Activated CD4-positive, alpha-beta T cell treated with anti-CD3 and anti-CD28 coated beads, Interleukin-2, amount 10 ng/mL, durations not matched to agents 24 days and 14 days (primary cell): ENCODE results near the gene VAV2. TPM values are rescaled to one million over a fixed set of nuclear protein-coding genes. Genes with fewer than 3 reads are reported as not detected.

Source experiments
- DNase-seq: peaks from one replicate; pipeline ENCODE4 v3.0.0; 2022
- H3K27ac Mint-ChIP-seq: one replicate; pipeline ENCODE4 v1.8.0; 2022; ENCODE audit warnings: mild to moderate bottlenecking, mixed read lengths
- H3K27me3 Mint-ChIP-seq: one replicate; pipeline ENCODE4 v1.8.0; 2022; ENCODE audit warnings: mixed read lengths
- H3K36me3 Mint-ChIP-seq: one replicate; pipeline ENCODE4 v1.8.0; 2022; ENCODE audit warnings: low read depth, mild to moderate bottlenecking, mixed read lengths
- H3K4me1 Mint-ChIP-seq: one replicate; pipeline ENCODE4 v1.8.0; 2021; ENCODE audit warnings: mixed read lengths
- H3K4me3 Mint-ChIP-seq: one replicate; pipeline ENCODE4 v1.8.0; 2022; ENCODE audit warnings: mild to moderate bottlenecking, moderate library complexity, mixed read lengths
- H3K9me3 Mint-ChIP-seq: one replicate; pipeline ENCODE4 v1.8.0; 2021; ENCODE audit warnings: mixed read lengths
- intact Hi-C: fragments of 100-400 bp; cut with micrococcal nuclease; formaldehyde crosslinking; loops from one replicate; pipeline ENCODE4 v1.15.1; 2023
- total RNA-seq: library from RNA; stranded (reverse); gene quantifications from 2 replicates; pipeline ENCODE4 v1.2.3, GENCODE V29; 2022

Gene VAV2
- total RNA-seq, 1 donor from 2014 or later, result 9.0 TPM

DNA sequence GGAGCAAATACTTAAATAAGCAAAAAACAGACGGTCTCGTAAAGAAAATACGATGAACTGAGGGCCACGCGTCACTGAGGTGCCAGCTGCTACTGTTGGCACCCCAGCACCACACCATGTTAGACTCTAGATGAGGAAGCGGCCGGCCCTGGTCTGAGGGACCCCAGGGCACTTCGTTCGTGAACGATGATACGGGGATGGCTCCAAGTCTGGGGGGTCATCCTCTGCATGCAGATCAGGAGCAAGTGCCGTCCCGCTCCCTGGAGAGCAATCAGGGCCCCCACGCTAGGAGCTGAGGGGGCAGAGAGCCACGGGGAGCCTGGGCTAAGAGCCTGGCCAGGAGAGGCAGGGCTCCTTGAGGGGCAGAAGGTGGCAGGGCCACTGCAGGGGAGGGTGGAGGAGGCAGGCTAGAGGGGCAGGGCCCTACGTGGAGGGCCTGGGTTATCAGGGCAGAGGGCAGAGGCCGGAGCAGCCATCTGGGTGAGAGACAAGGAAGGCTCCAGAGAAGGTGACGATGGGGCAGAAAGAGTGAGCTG is 278.1 kb downstream of the VAV2 start:
- DNase-seq, result no peak
- no peaks in the 10 kb centered on the region for H3K36me3 Mint-ChIP-seq
- intact Hi-C loops, result no loop called here
- H3K4me3 Mint-ChIP-seq, result no peak overlapping the region
- H3K4me1 Mint-ChIP-seq, result peaks cover 7% of the 10 kb centered on the region
- H3K27ac Mint-ChIP-seq, result no peak overlapping the region
- H3K27me3 Mint-ChIP-seq, result peaks cover 2% of the 10 kb centered on the region
- no peaks in the 10 kb centered on the region for H3K9me3 Mint-ChIP-seq

DNA sequence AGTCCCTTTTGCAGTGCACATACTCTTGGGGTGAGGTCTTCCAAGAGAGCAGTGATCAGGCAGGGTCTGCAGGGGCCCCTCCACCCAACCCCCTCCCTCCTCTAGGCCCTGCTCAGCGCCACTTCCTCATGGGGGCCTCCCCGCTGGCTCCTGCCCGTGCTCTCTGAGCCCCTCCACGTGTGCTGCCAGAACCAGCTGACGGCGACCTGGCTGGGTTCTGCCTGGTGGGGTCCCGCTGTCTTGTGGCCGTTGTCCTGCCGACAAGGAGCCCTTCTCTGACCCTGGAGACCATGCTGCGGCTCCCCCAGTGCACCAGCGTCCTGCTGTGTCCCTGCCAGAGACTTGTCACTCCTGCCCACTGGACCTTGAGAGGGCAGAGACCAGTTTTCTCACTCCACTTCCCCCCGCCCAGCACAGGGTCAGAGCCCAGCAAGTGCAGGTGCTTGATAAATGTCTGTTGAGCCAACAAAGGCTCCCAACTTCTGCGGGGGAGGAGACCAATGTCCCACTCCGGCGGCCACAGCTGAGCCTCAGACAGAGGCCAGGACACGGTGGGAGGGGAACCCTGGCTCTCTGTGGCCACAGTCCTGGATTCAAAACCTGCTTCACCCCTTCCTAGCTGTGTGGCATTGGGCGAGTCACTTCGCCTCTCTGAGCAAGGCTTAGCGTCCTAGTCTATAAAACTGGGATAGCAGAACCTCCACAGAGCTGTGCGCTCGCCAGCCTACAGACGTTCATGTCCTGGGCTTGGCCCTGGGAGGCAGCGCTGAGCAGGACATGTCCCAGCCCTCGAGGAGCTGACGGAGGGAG is 278.8 kb downstream of the VAV2 start:
- no peaks in the 10 kb centered on the region for H3K36me3 Mint-ChIP-seq
- no peak for DNase-seq
- intact Hi-C loops, result no loop called here
- H3K4me1 Mint-ChIP-seq, result peaks cover 7% of the 10 kb centered on the region
- no peaks in the 10 kb centered on the region for H3K9me3 Mint-ChIP-seq
- H3K4me3 Mint-ChIP-seq, result no peak overlapping the region
- no peak overlapping the region for H3K27ac Mint-ChIP-seq
- peaks cover 2% of the 10 kb centered on the region for H3K27me3 Mint-ChIP-seq

DNA sequence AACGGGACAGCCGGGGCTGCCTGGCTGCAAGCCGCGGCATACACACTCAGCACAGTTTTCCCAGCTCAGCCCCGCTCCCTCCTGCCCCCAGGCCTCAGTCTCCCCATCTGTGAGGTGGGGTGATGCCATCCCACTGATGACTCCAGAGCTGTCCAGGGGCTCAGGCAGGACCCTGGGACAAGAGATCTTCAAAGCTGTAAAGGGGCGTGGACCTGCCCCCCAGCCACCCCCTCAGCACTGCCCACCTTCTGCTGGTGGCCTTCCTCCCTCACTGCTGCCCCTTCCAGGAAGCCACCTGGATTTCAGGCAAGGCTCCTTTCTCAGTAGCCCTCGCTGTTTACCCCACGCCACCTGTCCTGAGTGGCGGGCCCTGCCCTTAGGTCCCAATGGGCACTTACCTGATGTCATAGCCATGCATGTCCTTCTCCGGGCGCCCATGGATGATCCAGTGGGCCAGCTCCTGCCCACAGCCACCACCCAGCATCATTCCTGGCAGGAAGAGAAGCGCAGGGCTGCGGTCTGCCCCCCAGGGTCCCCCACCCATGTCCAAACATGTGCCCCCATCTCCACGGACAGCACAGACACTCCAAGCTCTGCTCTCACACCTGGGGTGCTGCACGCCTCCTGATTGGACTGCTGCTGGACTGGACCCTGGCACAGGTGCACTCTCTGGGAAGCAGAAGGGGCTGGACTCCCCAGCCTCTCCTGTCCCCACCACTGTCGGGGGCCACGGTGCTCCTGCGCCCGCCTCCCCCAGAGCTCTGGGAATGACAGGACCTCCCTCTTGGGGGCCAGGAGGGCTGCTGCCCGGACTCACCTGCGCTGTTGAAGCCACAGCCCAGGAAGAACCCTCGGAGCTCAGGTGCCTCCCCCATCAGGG is 279.7 kb downstream of the VAV2 start:
- Mint-ChIP-seq H3K27me3 (peaks cover 2% of the 10 kb centered on the region), H3K9me3 (no peaks in the 10 kb centered on the region), H3K4me1 (peaks cover 7% of the 10 kb centered on the region), H3K36me3 (no peaks in the 10 kb centered on the region), H3K4me3 (no peak overlapping the region), H3K27ac (no peak overlapping the region)
- no peak for DNase-seq
- intact Hi-C loops, result no loop called here

Other genes starting within 250 kb of the VAV2 start
- gene BRD3OS, start 33.2 kb upstream of the VAV2 start, total RNA-seq, result 12.6 and 14.9 TPM in 2 replicates
- gene BRD3, start 75.7 kb upstream of the VAV2 start, total RNA-seq, result 32.3 and 40.9 TPM in 2 replicates
- 71.2 TPM in 2 replicates for gene WDR5, start 143.8 kb upstream of the VAV2 start, total RNA-seq
- gene RNU6ATAC, start 172.2 kb upstream of the VAV2 start, total RNA-seq, result 16.3 and 40.4 TPM in 2 replicates